HEK293 (cell line): Measurements from ENCODE around the gene SPATA33.

Experiments
- CTCF ChIA-PET: fragments of 350-600 bp; formaldehyde crosslinking; extraction: SDS; loops from one replicate; lab custom pipeline; 2021; ENCODE audit warnings: antibody characterized with exemption; lab: Yijun Ruan, JAX
- POLR2A ChIA-PET: fragments of 300-600 bp; formaldehyde crosslinking; extraction: SDS; loops from one replicate; lab custom pipeline; 2020; ENCODE audit warnings: antibody characterized with exemption, inconsistent platforms; lab: Yijun Ruan, JAX
- H3K27ac ChIP-seq: fragments of 200-500 bp; sonication (Bioruptor generic); 2 replicates; pipeline ENCODE4 v1.5.1; 2014; ENCODE audit warnings: low read depth, low read length, control low read depth, inconsistent platforms; ENCODE audit errors: extremely low read depth
- H3K36me3 ChIP-seq, 2 experiments: fragments of 200-500 bp in 1 of 2; sonication (Bioruptor generic) in 1 of 2; 1 replicate in 1 of 2; 2 replicates in 1 of 2; pipeline ENCODE4 v1.5.1; 2014 to 2017; ENCODE audit warnings: inconsistent platforms in 2 of 2, low read length in 2 of 2; ENCODE audit not compliant: control insufficient read depth in 2 of 2, insufficient read depth in 1 of 2
- H3K4me1 ChIP-seq: fragments of 200-500 bp; sonication (Bioruptor generic); 2 replicates; pipeline ENCODE4 v1.5.1; 2014; ENCODE audit warnings: mild to moderate bottlenecking, low read length, inconsistent platforms; ENCODE audit not compliant: control insufficient read depth, insufficient read depth
- H3K4me3 ChIP-seq: 2 replicates; pipeline ENCODE4 v1.5.1; 2011; ENCODE audit warnings: low read depth, mild to moderate bottlenecking, control low read depth, low read length, moderate library complexity
- H3K9me3 ChIP-seq: fragments of 200-500 bp; sonication (Bioruptor generic); 2 replicates; pipeline ENCODE4 v1.5.1; 2014; ENCODE audit warnings: low read depth, low read length, inconsistent platforms; ENCODE audit not compliant: control insufficient read depth, insufficient read depth
- ATF2 ChIP-seq: fragments of 450-650 bp; formaldehyde crosslinking; IDR thresholded peaks from 2 replicates; pipeline ENCODE4 v1.5.1; 2016; ENCODE audit warnings: missing biosample characterization, missing genetic modification characterization, low read depth
- ELK4 ChIP-seq: IDR thresholded peaks from 2 replicates; pipeline ENCODE4 v1.6.1; 2011; ENCODE audit warnings: mild to moderate bottlenecking, low read depth, low read length, borderline replicate concordance
- GLI4 ChIP-seq: fragments of 450-650 bp; formaldehyde crosslinking; IDR thresholded peaks from 2 replicates; pipeline ENCODE4 v1.5.1; 2016; ENCODE audit warnings: missing biosample characterization, missing genetic modification characterization
- HOXC10 ChIP-seq: sonication (generic); formaldehyde crosslinking; IDR thresholded peaks from 2 replicates; pipeline ENCODE4 v1.8.1; 2023; ENCODE audit warnings: mild to moderate bottlenecking, missing genetic modification reagents
- HOXD13 ChIP-seq: sonication (generic); formaldehyde crosslinking; IDR thresholded peaks from 2 replicates; pipeline ENCODE4 v1.8.0; 2022; ENCODE audit warnings: missing genetic modification reagents, borderline replicate concordance
- KLF10 ChIP-seq: fragments of 450-650 bp; IDR thresholded peaks from 2 replicates; pipeline ENCODE4 v1.5.1; 2018; ENCODE audit warnings: missing biosample characterization, mild to moderate bottlenecking, missing genetic modification characterization
- KLF16 ChIP-seq: fragments of 450-650 bp; formaldehyde crosslinking; IDR thresholded peaks from 2 replicates; pipeline ENCODE4 v1.5.1; 2017; ENCODE audit warnings: missing biosample characterization, missing genetic modification characterization
- SP3 ChIP-seq: fragments of 450-650 bp; formaldehyde crosslinking; IDR thresholded peaks from 2 replicates; pipeline ENCODE4 v1.5.1; 2016; ENCODE audit warnings: missing biosample characterization, missing genetic modification characterization
- WT1 ChIP-seq: fragments of 450-650 bp; formaldehyde crosslinking; IDR thresholded peaks from 2 replicates; pipeline ENCODE4 v1.5.1; 2016; ENCODE audit warnings: missing biosample characterization, missing genetic modification characterization
- ZBTB17 ChIP-seq: fragments of 450-650 bp; formaldehyde crosslinking; IDR thresholded peaks from 2 replicates; pipeline ENCODE4 v1.5.1; 2016; ENCODE audit warnings: missing biosample characterization, missing genetic modification characterization
- ZBTB26 ChIP-seq: fragments of 450-650 bp; formaldehyde crosslinking; optimal IDR thresholded peaks from 2 replicates; pipeline ENCODE3; 2016; ENCODE audit warnings: missing biosample characterization, mild to moderate bottlenecking, missing genetic modification characterization
- ZBTB49 ChIP-seq: fragments of 450-650 bp; formaldehyde crosslinking; IDR thresholded peaks from 2 replicates; pipeline ENCODE4 v1.5.1; 2016; ENCODE audit warnings: missing biosample characterization, missing genetic modification characterization, low read depth
- ZBTB7A ChIP-seq: fragments of 450-650 bp; formaldehyde crosslinking; IDR thresholded peaks from 2 replicates; pipeline ENCODE4 v1.5.1; 2016; ENCODE audit warnings: low read depth, missing biosample characterization, missing genetic modification characterization
- ZFP3 ChIP-seq: fragments of 450-650 bp; formaldehyde crosslinking; IDR thresholded peaks from 2 replicates; pipeline ENCODE4 v1.5.1; 2016; ENCODE audit warnings: low read depth, missing biosample characterization, missing genetic modification characterization
- ZFP69B ChIP-seq: fragments of 450-650 bp; formaldehyde crosslinking; IDR thresholded peaks from 2 replicates; pipeline ENCODE4 v1.5.1; 2016; ENCODE audit warnings: missing biosample characterization, missing genetic modification characterization
- ZNF2 ChIP-seq: fragments of 450-650 bp; formaldehyde crosslinking; IDR thresholded peaks from 2 replicates; pipeline ENCODE4 v1.5.1; 2016; ENCODE audit warnings: missing biosample characterization, missing genetic modification characterization
- ZNF202 ChIP-seq: fragments of 450-650 bp; formaldehyde crosslinking; IDR thresholded peaks from 2 replicates; pipeline ENCODE4 v1.5.1; 2016; ENCODE audit warnings: missing biosample characterization, missing genetic modification characterization, borderline replicate concordance
- ZNF223 ChIP-seq: fragments of 450-650 bp; formaldehyde crosslinking; IDR thresholded peaks from 2 replicates; pipeline ENCODE4 v1.5.1; 2016; ENCODE audit warnings: missing biosample characterization, missing genetic modification characterization
- ZNF266 ChIP-seq: fragments of 450-650 bp; formaldehyde crosslinking; IDR thresholded peaks from 2 replicates; pipeline ENCODE4 v1.5.1; 2016; ENCODE audit warnings: missing biosample characterization, missing genetic modification characterization, low read depth
- ZNF274 ChIP-seq, 2 experiments: fragments of 200-500 bp in 1 of 2; fragments of 450-650 bp in 1 of 2; sonication (Bioruptor generic) in 1 of 2; formaldehyde crosslinking in 1 of 2; IDR thresholded peaks; 2 replicates each; pipeline versions ENCODE4 v1.5.1 to v1.6.1; 2014 to 2016; ENCODE audit warnings: borderline replicate concordance in 1 of 2, inconsistent platforms in 1 of 2, low read length in 1 of 2, missing biosample characterization in 1 of 2, missing genetic modification characterization in 1 of 2
- ZNF335 ChIP-seq: fragments of 450-650 bp; formaldehyde crosslinking; conservative IDR thresholded peaks from 2 replicates; pipeline ENCODE4 v1.5.1; 2016; ENCODE audit warnings: missing biosample characterization, missing genetic modification characterization
- ZNF37A ChIP-seq: fragments of 450-650 bp; IDR thresholded peaks from 2 replicates; pipeline ENCODE4 v1.5.1; 2018; ENCODE audit warnings: missing biosample characterization, missing genetic modification characterization
- ZNF398 ChIP-seq: fragments of 450-650 bp; formaldehyde crosslinking; IDR thresholded peaks from 2 replicates; pipeline ENCODE4 v1.5.1; 2017; ENCODE audit warnings: missing biosample characterization, missing genetic modification characterization
- ZNF426 ChIP-seq: fragments of 450-650 bp; formaldehyde crosslinking; IDR thresholded peaks from 2 replicates; pipeline ENCODE4 v1.5.1; 2017; ENCODE audit warnings: missing biosample characterization, missing genetic modification characterization, mild to moderate bottlenecking, inconsistent platforms, moderate library complexity
- ZNF530 ChIP-seq: fragments of 450-650 bp; formaldehyde crosslinking; IDR thresholded peaks from 2 replicates; pipeline ENCODE4 v1.5.1; 2016; ENCODE audit warnings: low read depth, missing biosample characterization, missing genetic modification characterization
- ZNF555 ChIP-seq: fragments of 450-650 bp; formaldehyde crosslinking; conservative IDR thresholded peaks from 2 replicates; pipeline ENCODE4 v1.5.1; 2017; ENCODE audit warnings: missing biosample characterization, mild to moderate bottlenecking, missing genetic modification characterization, inconsistent platforms
- ZNF580 ChIP-seq: fragments of 450-650 bp; formaldehyde crosslinking; IDR thresholded peaks from 2 replicates; pipeline ENCODE4 v1.5.1; 2016; ENCODE audit warnings: missing biosample characterization, missing genetic modification characterization
- ZSCAN16 ChIP-seq: fragments of 450-650 bp; formaldehyde crosslinking; IDR thresholded peaks from 2 replicates; pipeline ENCODE4 v1.5.1; 2016; ENCODE audit warnings: missing biosample characterization, missing genetic modification characterization
- ZXDB ChIP-seq: fragments of 450-650 bp; formaldehyde crosslinking; IDR thresholded peaks from 2 replicates; pipeline ENCODE4 v1.5.1; 2016; ENCODE audit warnings: missing biosample characterization, missing genetic modification characterization

The SPATA33 gene

GRCh38 chr16:89657442-89658220, at the start of gene SPATA33, which contains the start of gene CHMP1A:
TSS of gene SPATA33 (plus strand) at chr16:89657836. CDS start at chr16:89657912, 76 bp downstream.
TSS of gene CHMP1A (minus strand) at chr16:89657708. CDS start at chr16:89657588, 120 bp downstream.
- peak within 1 kb of the TSS; percentile 93 for H3K4me3 ChIP-seq
- CTCF ChIA-PET, result interaction anchor here (0.7 to 0.8 kb wide), 3 partner anchors 8 to 96 kb away, joined by 3 to 4 read pairs (median 3); no protein-coding TSS in a partner anchor
- H3K4me1 ChIP-seq, result 0 out of 2 replicates have a peak, but pooled peaks cover 3% of the 10 kb centered on the region
- H3K36me3 ChIP-seq, result peaks cover 5 to 43% of the 10 kb centered on the region in 2 experiments; a peak in 2 of 3 replicates
- H3K27ac ChIP-seq, result peak within 1 kb of the TSS; percentile 77
- no peaks in the 10 kb centered on the region for H3K9me3 ChIP-seq
- POLR2A ChIA-PET, result interaction anchor here (0.5 to 1.9 kb wide), 4 partner anchors 10 to 791 kb away, joined by 3 to 8 read pairs (median 4); partner anchors contain the start of gene CDK10
- TF ChIP-seq KLF10 (tag by site-specific recombination) (no peak), ZNF398 (tag by site-specific recombination) (no peak; the same call in none of the 2 replicates), ZNF274 (IDR thresholded peaks at IDR 0.05; ENCODE audit: low read length) (no peak), ZNF274 (tag by site-specific recombination; IDR thresholded peaks at IDR 0.05; ENCODE audit: borderline replicate concordance) (no peak), ZXDB (peak; percentile 82), ZNF335 (tag by site-specific recombination) (peak; percentile 95), ZSCAN16 (tag by site-specific recombination) (no peak), ATF2 (no peak), HOXD13 (CRISPR knock-in tag) (no peak), KLF16 (peak; percentile 96), ZNF2 (tag by site-specific recombination) (peak; percentile 92), ZBTB7A (tag by site-specific recombination) (peak; percentile 79; the same call in 1 of the 2 replicates), ZNF530 (tag by site-specific recombination) (no peak), HOXC10 (CRISPR knock-in tag) (peak; percentile 91; the same call in 1 of the 2 replicates), ZNF202 (tag by site-specific recombination) (no peak), ELK4 (peak; percentile 40; the same call in 1 of the 2 replicates), ZNF426 (no peak), ZBTB49 (no peak), ZNF266 (no peak), ZNF223 (no peak), SP3 (tag by site-specific recombination) (peak; percentile 78), WT1 (no peak), ZNF37A (tag by site-specific recombination) (no peak), GLI4 (tag by site-specific recombination) (no peak), ZNF555 (tag by site-specific recombination) (no peak), ZBTB26 (tag by site-specific recombination) (peak; percentile 81), ZFP3 (tag by site-specific recombination) (no peak), ZFP69B (tag by site-specific recombination) (no peak), ZBTB17 (no peak), ZNF580 (peak; percentile 98)
